Testis (tissue), 3 donors: ENCODE results near the gene TBC1D1. TPM values are rescaled to one million over a fixed set of nuclear protein-coding genes. Genes with fewer than 3 reads are reported as not detected.
"Not testable (repeated sequence)": the region's sequence is repeated elsewhere in the genome, so short reads cannot be mapped to it uniquely, and the experiment has no call there.

Source experiments
- DNase-seq: peaks from one replicate; pipeline ENCODE4 v3.0.0-alpha.2; 2019
- H3K27ac ChIP-seq, 2 donors: fragments of 200-600 bp; sonication (generic); one replicate each; pipeline ENCODE4 v1.5.1; 2019
- H3K27me3 ChIP-seq: fragments of 200-600 bp; sonication (generic); one replicate; pipeline ENCODE4 v1.5.1; 2019
- H3K36me3 ChIP-seq: fragments of 200-600 bp; sonication (generic); one replicate; pipeline ENCODE4 v1.5.1; 2017; ENCODE audit warnings: low read depth; ENCODE audit errors: missing control alignments
- H3K4me1 ChIP-seq: fragments of 200-600 bp; sonication (generic); one replicate; pipeline ENCODE4 v1.5.1; 2019
- H3K4me3 ChIP-seq, 2 donors: fragments of 200-600 bp; sonication (generic); one replicate each; pipeline ENCODE4 v1.5.1; 2017 to 2019
- H3K9me3 ChIP-seq: fragments of 200-600 bp; sonication (generic); one replicate; pipeline ENCODE4 v1.5.1; 2017
- CTCF ChIP-seq, 3 experiments: fragments of 450-650 bp in 2 of 3; fragments of 200-600 bp in 1 of 3; sonication (generic) in 1 of 3; IDR thresholded peaks; one replicate each; pipeline ENCODE4 v1.5.1; 2016 to 2019; ENCODE audit warnings: antibody characterized with exemption in 3 of 3, mild to moderate bottlenecking in 2 of 3, moderate library complexity in 1 of 3
- POLR2A ChIP-seq: fragments of 450-650 bp; IDR thresholded peaks from one replicate; pipeline ENCODE4 v1.6.1; 2017; ENCODE audit warnings: antibody characterized with exemption, mild to moderate bottlenecking, moderate library complexity
- WGBS, 2 donors: methylation state at CpG; one replicate each; pipeline ENCODE4 v1.1.5; 2018; 5-methylcytosine and 5-hydroxymethylcytosine counted together
- intact Hi-C: fragments of 100-400 bp; cut with DNase I; formaldehyde crosslinking; loops from one replicate; pipeline ENCODE4 v1.15.1; 2023; ENCODE audit warnings: low total_unique reads
- polyA plus RNA-seq: library from polyadenylated mRNA; stranded (reverse); fragments of 350-450 nt; fragmentation: Illumina TruSeq; extraction: RNeasy Lipid Tissue Mini Kit (QIAGEN cat#74804); gene quantifications from one replicate; pipeline ENCODE4 v1.2.3, GENCODE V29; 2014; ENCODE audit warnings: low read depth, low replicate concordance; ENCODE audit not compliant: insufficient read depth
- total RNA-seq, 2 donors: library from RNA; depleted of rRNA; stranded (reverse); fragments of >200 nt; gene quantifications; one replicate each; pipeline ENCODE4 v1.2.3, GENCODE V29; 2016

The TBC1D1 gene
- total and polyA plus RNA-seq, 3 donors from 2014 or later: 130 to 208 (median 167) TPM

- Histone ChIP-seq H3K4me1 (no peaks in the 10 kb centered on the region), H3K27ac (no peak overlapping the region), H3K9me3 (no peaks in the 10 kb centered on the region), H3K4me3 (no peak overlapping the region), H3K27me3 (no peaks in the 10 kb centered on the region), H3K36me3 (no peaks in the 10 kb centered on the region)
- DNase-seq: no peak
- no peak for TF ChIP-seq POLR2A
- TF ChIP-seq CTCF (IDR thresholded peaks at IDR 0.05): no peak
- WGBS, 2 donors: 86 to 94% methylated on average over 7 of the region's 7 CpGs
- intact Hi-C loops: no loop called here
Measured at GRCh38 chr4:37917388-37917787, 26.5 kb downstream of the TBC1D1 start.

- TF ChIP-seq CTCF (IDR thresholded peaks at IDR 0.05): no peak
- TF ChIP-seq POLR2A: no peak
- Histone ChIP-seq H3K36me3 (no peaks in the 10 kb centered on the region), H3K4me3 (no peak overlapping the region), H3K27me3 (no peaks in the 10 kb centered on the region), H3K4me1 (no peaks in the 10 kb centered on the region), H3K27ac (no peak overlapping the region), H3K9me3 (no peaks in the 10 kb centered on the region)
- no peak for DNase-seq
- intact Hi-C loops: no loop called here
- 90 to 95% methylated on average over 3 of the region's 3 CpGs for WGBS, 2 donors
Measured at GRCh38 chr4:37918653-37919052, 27.8 kb downstream of the TBC1D1 start.

- TF ChIP-seq CTCF (IDR thresholded peaks at IDR 0.05) (no peak), POLR2A (no peak)
- H3K27ac ChIP-seq: no peak overlapping the region
- no peaks in the 10 kb centered on the region for H3K9me3 ChIP-seq
- no peaks in the 10 kb centered on the region for H3K27me3 ChIP-seq
- no peak for DNase-seq
- intact Hi-C loops: no loop called here
- H3K4me3 ChIP-seq: no peak overlapping the region
- H3K4me1 ChIP-seq: no peaks in the 10 kb centered on the region
- WGBS, 2 donors: 58 to 60% methylated on average over 4 of the region's 4 CpGs
- no peaks in the 10 kb centered on the region for H3K36me3 ChIP-seq
Measured at GRCh38 chr4:37922328-37922727, 31.4 kb downstream of the TBC1D1 start.

- H3K36me3 ChIP-seq, H3K4me1 ChIP-seq, DNase-seq, intact Hi-C loops, H3K4me3 ChIP-seq, H3K27ac ChIP-seq, H3K27me3 ChIP-seq, H3K9me3 ChIP-seq: not testable (repeated sequence)
Measured at GRCh38 chr4:37923089-37923488, 32.2 kb downstream of the TBC1D1 start.

- no peaks in the 10 kb centered on the region for H3K36me3 ChIP-seq
- H3K27ac ChIP-seq: no peak overlapping the region
- no peaks in the 10 kb centered on the region for H3K4me1 ChIP-seq
- intact Hi-C loops: no loop called here
- no peak overlapping the region for H3K4me3 ChIP-seq
- no peaks in the 10 kb centered on the region for H3K9me3 ChIP-seq
- no peak for DNase-seq
- TF ChIP-seq POLR2A (no peak), CTCF (IDR thresholded peaks at IDR 0.05) (no peak)
- whole genome bisulfite sequencing, 2 donors: 88 to 97% methylated on average over 7 of the region's 7 CpGs
- H3K27me3 ChIP-seq: no peaks in the 10 kb centered on the region
Measured at GRCh38 chr4:37924946-37925345, 34.1 kb downstream of the TBC1D1 start.
